HepG2 (cell line): ENCODE results near the gene TFAP2D. TPM values are rescaled to one million over a fixed set of nuclear protein-coding genes. Genes with fewer than 3 reads are reported as not detected.

Experiments
- ATAC-seq: fragments of 200-7000 bp; cut with Tn5 transposase; 3 replicates; pipeline ENCODE4 v1.9.1; 2020; ENCODE audit warnings: mild to moderate bottlenecking, moderate library complexity
- BruUV-seq: library from RNA; stranded (reverse); fragments of 400-500 nt; replicated peaks from 2 replicates; lab custom pipeline; 2021; lab: Mats Ljungman, UMichigan
- CTCF ChIA-PET: fragments of 300-600 bp; formaldehyde crosslinking; extraction: SDS; loops from one replicate; lab custom pipeline; 2021; ENCODE audit warnings: low total read pairs, inconsistent platforms, low intra/inter-chr PET ratio; lab: Yijun Ruan, JAX
- POLR2A ChIA-PET: fragments of 350-600 bp; sonication (Branson Sonifier 250); formaldehyde crosslinking; loops from one replicate; lab custom pipeline; 2020; ENCODE audit warnings: antibody characterized with exemption, inconsistent platforms; lab: Yijun Ruan, JAX
- DNase-seq: peaks from one replicate; pipeline ENCODE4 v3.0.0-alpha.2; 2015; ENCODE audit warnings: low spot score
- FAIRE-seq: peaks from 3 replicates; lab custom pipeline; 2011; peaks lifted over from hg19 to GRCh38; lab: Jason Lieb, UNC
- H2AFZ ChIP-seq: one replicate; pipeline ENCODE4 v1.6.1; 2011; ENCODE audit warnings: low read length, inconsistent platforms
- H3K27ac ChIP-seq: fragments of 300-600 bp; 3 replicates; pipeline ENCODE4 v1.8.0; 2011; ENCODE audit warnings: mixed run types, mild to moderate bottlenecking, mixed read lengths, low read length, inconsistent platforms; ENCODE audit not compliant: insufficient read depth; ENCODE audit errors: extremely low read length
- H3K27me3 ChIP-seq, 2 experiments: fragments of 200-600 bp in 1 of 2; 2 replicates in 1 of 2; 3 replicates in 1 of 2; pipeline versions ENCODE4 v1.6.0 to v1.8.0; 2011; ENCODE audit warnings: low read length in 2 of 2, mild to moderate bottlenecking in 2 of 2, moderate library complexity in 2 of 2, inconsistent platforms in 1 of 2; ENCODE audit not compliant: insufficient read depth in 2 of 2, control insufficient read depth in 1 of 2
- H3K36me3 ChIP-seq, 2 experiments: fragments of 200-600 bp in 1 of 2; replicated peaks in 1 of 2; 2 replicates in 1 of 2; 3 replicates in 1 of 2; pipeline versions ENCODE4 v1.5.1 to v1.8.0; 2011; ENCODE audit warnings: low read length in 2 of 2, inconsistent platforms in 1 of 2; ENCODE audit not compliant: insufficient read depth in 2 of 2, control insufficient read depth in 1 of 2
- H3K4me1 ChIP-seq: 2 replicates; pipeline ENCODE4 v1.5.1; 2012; ENCODE audit warnings: low read length, inconsistent platforms; ENCODE audit not compliant: insufficient read depth
- H3K4me2 ChIP-seq: 2 replicates; pipeline ENCODE4 v1.6.0; 2011; ENCODE audit warnings: low read depth, low read length, inconsistent platforms
- H3K4me3 ChIP-seq, 3 experiments: fragments of 200-600 bp in 1 of 3; sonication (generic), shearing (Covaris generic) in 1 of 3; replicated peaks in 1 of 3; 2 replicates each; pipeline ENCODE4 v1.5.1; 2011 to 2016; ENCODE audit warnings: low read length in 3 of 3, inconsistent platforms in 2 of 3, low read depth in 2 of 3, mild to moderate bottlenecking in 2 of 3, control low read depth in 1 of 3, mixed read lengths in 1 of 3; ENCODE audit not compliant: insufficient read depth in 1 of 3
- H3K79me2 ChIP-seq: one replicate; pipeline ENCODE4 v1.6.1; 2011; ENCODE audit warnings: low read length, inconsistent platforms; ENCODE audit not compliant: insufficient read depth
- H3K9ac ChIP-seq: 2 replicates; pipeline ENCODE4 v1.6.0; 2011; ENCODE audit warnings: mild to moderate bottlenecking, low read depth, low read length, inconsistent platforms; ENCODE audit not compliant: insufficient read depth
- H3K9me3 ChIP-seq: 2 replicates; pipeline ENCODE4 v1.5.1; 2012; ENCODE audit warnings: mild to moderate bottlenecking, low read length
- H4K20me1 ChIP-seq: 2 replicates; pipeline ENCODE4 v1.6.0; 2011; ENCODE audit warnings: inconsistent platforms, mild to moderate bottlenecking, low read length, moderate library complexity; ENCODE audit not compliant: insufficient read depth
- CREB1 ChIP-seq, 2 experiments: fragments of 450-650 bp in 1 of 2; IDR thresholded peaks; 2 replicates each; pipeline ENCODE4 v1.6.1; 2016 to 2017; ENCODE audit warnings: control low read depth in 1 of 2, mild to moderate bottlenecking in 1 of 2, missing compliant biosample characterization in 1 of 2, missing genetic modification characterization in 1 of 2
- FOXC1 ChIP-seq: sonication (generic); formaldehyde crosslinking; IDR thresholded peaks from 2 replicates; pipeline ENCODE4 v1.8.0; 2022; ENCODE audit warnings: mild to moderate bottlenecking, missing genetic modification reagents, borderline replicate concordance
- KDM2A ChIP-seq: sonication (generic); formaldehyde crosslinking; IDR thresholded peaks from 2 replicates; pipeline ENCODE4 v1.4.0; 2020; ENCODE audit warnings: low read depth, missing genetic modification reagents, borderline replicate concordance
- SMAD3 ChIP-seq: sonication (generic); formaldehyde crosslinking; IDR thresholded peaks from 2 replicates; pipeline ENCODE4 v1.4.0; 2020; ENCODE audit warnings: missing genetic modification reagents
- ZNF772 ChIP-seq: sonication (generic); formaldehyde crosslinking; IDR thresholded peaks from 2 replicates; pipeline ENCODE4 v1.5.0; 2020; ENCODE audit warnings: mild to moderate bottlenecking, missing genetic modification reagents
- WGBS: methylation state at CpG from one replicate; pipeline ENCODE4 v1.1.6; 2017; ENCODE audit warnings: low lambda C conversion rate; 5-methylcytosine and 5-hydroxymethylcytosine counted together
- in situ Hi-C: cut with HindIII; loops from 2 replicates; pipeline ENCODE4 v1.10.0; 2017; ENCODE audit warnings: low pct_unique_long_range_greater_than_20kb; ENCODE audit not compliant: extremely low pct_ligation_motif_present
- intact Hi-C: fragments of 100-400 bp; cut with micrococcal nuclease; formaldehyde crosslinking; loops from one replicate; pipeline ENCODE4 v1.10.0; 2022; ENCODE audit not compliant: unreplicated experiment
- polyA plus RNA-seq, 8 experiments: library from polyadenylated mRNA; depleted of rRNA in 3 of 8; stranded (reverse) in 7 of 8; unstranded in 1 of 8; fragments of >200 nt; fragmentation: Illumina TruSeq in 4 of 8; extraction: Trizol in 4 of 8; gene quantifications; 2 replicates each; pipeline versions ENCODE4 v1.2.1 to v1.2.3, GENCODE V29; 2011 to 2016; ENCODE audit warnings: low read depth in 4 of 8, missing spikeins in 1 of 8, mixed read lengths in 1 of 8; ENCODE audit not compliant: insufficient read depth in 1 of 8
- total RNA-seq, 5 experiments: library from RNA; depleted of rRNA; stranded (reverse); fragments of >200 nt; fragmentation: Illumina TruSeq; extraction: Trizol; gene quantifications; 2 replicates each; pipeline ENCODE4 v1.2.3, GENCODE V29; 2016; ENCODE audit warnings: low read depth in 1 of 5
- TF ChIP-seq, protein P1 (sequence below): sonication (generic); formaldehyde crosslinking; conservative IDR thresholded peaks from 2 replicates; pipeline ENCODE4 v1.4.0; 2020; ENCODE audit warnings: missing genetic modification reagents

The TFAP2D gene
- total and polyA plus RNA-seq, 2 of the 13 experiments (the other 11 are each of a cell fraction or from before 2014, with no cell fraction given), result not detected

DNA sequence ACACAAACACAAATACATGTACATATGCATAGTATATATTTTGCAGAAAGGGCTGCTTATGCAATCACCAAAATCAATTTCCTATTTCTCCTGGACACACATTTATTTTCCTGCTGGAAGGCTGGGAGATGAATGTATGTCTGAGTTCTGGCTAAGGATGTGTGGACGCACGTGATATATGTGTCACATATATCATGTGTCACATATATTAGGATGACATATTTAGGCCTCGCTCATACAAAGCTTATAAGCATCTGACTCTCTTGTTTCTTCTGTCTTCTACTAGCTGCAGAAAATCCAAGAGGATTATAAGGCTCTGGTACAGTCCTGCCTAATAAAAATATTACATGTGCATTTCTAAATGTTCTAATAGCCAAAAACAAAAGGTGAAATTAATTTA is 47.2 kb upstream of the TFAP2D start (continued):
- TF ChIP-seq, protein P1, sequence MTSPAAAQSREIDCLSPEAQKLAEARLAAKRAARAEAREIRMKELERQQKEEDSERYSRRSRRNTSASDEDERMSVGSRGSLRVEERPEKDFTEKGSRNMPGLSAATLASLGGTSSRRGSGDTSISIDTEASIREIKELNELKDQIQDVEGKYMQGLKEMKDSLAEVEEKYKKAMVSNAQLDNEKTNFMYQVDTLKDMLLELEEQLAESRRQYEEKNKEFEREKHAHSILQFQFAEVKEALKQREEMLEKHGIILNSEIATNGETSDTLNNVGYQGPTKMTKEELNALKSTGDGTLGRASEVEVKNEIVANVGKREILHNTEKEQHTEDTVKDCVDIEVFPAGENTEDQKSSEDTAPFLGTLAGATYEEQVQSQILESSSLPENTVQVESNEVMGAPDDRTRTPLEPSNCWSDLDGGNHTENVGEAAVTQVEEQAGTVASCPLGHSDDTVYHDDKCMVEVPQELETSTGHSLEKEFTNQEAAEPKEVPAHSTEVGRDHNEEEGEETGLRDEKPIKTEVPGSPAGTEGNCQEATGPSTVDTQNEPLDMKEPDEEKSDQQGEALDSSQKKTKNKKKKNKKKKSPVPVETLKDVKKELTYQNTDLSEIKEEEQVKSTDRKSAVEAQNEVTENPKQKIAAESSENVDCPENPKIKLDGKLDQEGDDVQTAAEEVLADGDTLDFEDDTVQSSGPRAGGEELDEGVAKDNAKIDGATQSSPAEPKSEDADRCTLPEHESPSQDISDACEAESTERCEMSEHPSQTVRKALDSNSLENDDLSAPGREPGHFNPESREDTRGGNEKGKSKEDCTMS (CRISPR knock-in tag), result no peak
- TF ChIP-seq SMAD3 (CRISPR knock-in tag) (no peak), KDM2A (CRISPR knock-in tag) (no peak), FOXC1 (no peak)

DNA sequence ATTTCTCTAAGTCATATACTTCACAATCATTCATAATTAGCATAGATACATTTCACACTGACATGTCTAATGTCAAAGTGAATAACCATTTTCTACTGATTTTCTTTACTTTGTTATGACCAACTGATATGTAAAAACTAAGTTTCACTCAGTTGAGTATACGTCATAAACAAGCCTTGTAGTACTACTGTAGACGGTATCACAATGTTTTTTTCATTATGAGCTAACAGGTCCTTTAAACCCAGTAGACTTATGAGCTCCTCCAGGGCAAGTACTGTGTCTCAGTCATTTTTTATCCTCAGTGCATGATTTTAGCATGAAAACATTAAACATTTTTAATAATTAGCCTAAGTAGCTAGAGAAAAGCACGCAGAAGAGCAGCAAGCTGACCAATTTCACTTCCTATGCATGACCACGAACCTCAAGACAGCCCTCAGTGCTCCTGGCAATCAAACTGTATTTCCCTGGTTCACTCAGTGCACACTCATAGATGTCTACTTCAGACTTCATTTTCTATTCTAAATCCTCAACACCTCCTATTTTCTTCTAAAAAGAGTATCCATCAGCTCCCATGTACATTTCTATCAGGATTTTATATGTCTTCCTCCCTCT is 32.0 kb upstream of the TFAP2D start:
- Histone ChIP-seq H3K4me3 (no peak overlapping the region), H3K4me1 (no peaks in the 10 kb centered on the region), H3K9me3 (no peaks in the 10 kb centered on the region), H3K9ac (no peak overlapping the region), H3K4me2 (no peak overlapping the region), H3K36me3 (no peaks in the 10 kb centered on the region), H3K27ac (no peak overlapping the region), H2AFZ (no peak overlapping the region), H3K27me3 (no peaks in the 10 kb centered on the region), H4K20me1 (no peaks in the 10 kb centered on the region), H3K79me2 (no peaks in the 10 kb centered on the region)
- in situ Hi-C loops (no loop called here), intact Hi-C loops (no loop called here)
- CTCF ChIA-PET, result no interaction called here
- DNase-seq, result no peak
- no peak for FAIRE-seq
- no TSS peak for BruUV-seq
- 0% methylated on average over 4 of the region's 4 CpGs for WGBS
- ATAC-seq, result no peak
- TF ChIP-seq ZNF772 (CRISPR knock-in tag) (no peak), CREB1 (IDR thresholded peaks at IDR 0.05) (peak; percentile 72), CREB1 (CRISPR knock-in tag; IDR thresholded peaks at IDR 0.05) (no peak)
- POLR2A ChIA-PET, result no interaction called here
